H1 (cell line): ENCODE measurements around the gene ZNF598.
A peak's percentile ranks its signal among the peaks of the same experiment; 100 is the strongest.

Experiments used
- ATF3 ChIP-seq: IDR thresholded peaks from 2 replicates; pipeline ENCODE4 v1.6.1; 2011; ENCODE audit warnings: low read depth, mild to moderate bottlenecking, low read length; ENCODE audit not compliant: insufficient read depth
- BACH1 ChIP-seq: IDR thresholded peaks from 2 replicates; pipeline ENCODE4 v1.6.1; 2012; ENCODE audit warnings: low read length, improper control_type of control experiment
- EP300 ChIP-seq, 2 experiments: IDR thresholded peaks; 1 replicate in 1 of 2; 2 replicates in 1 of 2; pipeline ENCODE4 v1.6.1; 2011 to 2012; ENCODE audit warnings: low read depth in 2 of 2, low read length in 2 of 2, mild to moderate bottlenecking in 2 of 2, borderline replicate concordance in 1 of 2, inconsistent platforms in 1 of 2, moderate library complexity in 1 of 2
- FOSL1 ChIP-seq: IDR thresholded peaks from 2 replicates; pipeline ENCODE4 v1.6.1; 2011; ENCODE audit warnings: mild to moderate bottlenecking, low read depth, low read length, moderate library complexity; ENCODE audit not compliant: insufficient read depth
- HDAC2 ChIP-seq, 2 experiments: fragments of 300-600 bp in 1 of 2; sonication (generic) in 1 of 2; IDR thresholded peaks; 2 replicates each; pipeline ENCODE4 v1.6.1; 2011 to 2012; ENCODE audit warnings: low read depth in 2 of 2, low read length in 2 of 2, mild to moderate bottlenecking in 2 of 2, moderate library complexity in 2 of 2, borderline replicate concordance in 1 of 2, inconsistent platforms in 1 of 2
- POLR2A ChIP-seq, 2 experiments: IDR thresholded peaks; 1 replicate in 1 of 2; 2 replicates in 1 of 2; pipeline ENCODE4 v1.6.1; 2011; ENCODE audit warnings: low read depth in 2 of 2, low read length in 2 of 2, mild to moderate bottlenecking in 2 of 2; ENCODE audit errors: control extremely low read depth in 1 of 2
- SIN3A ChIP-seq, 2 experiments: IDR thresholded peaks in 1 of 2; conservative IDR thresholded peaks in 1 of 2; 2 replicates each; pipeline ENCODE4 v1.6.1; 2011 to 2012; ENCODE audit warnings: low read length in 2 of 2, improper control_type of control experiment in 1 of 2, low read depth in 1 of 2, mild to moderate bottlenecking in 1 of 2
- SIRT6 ChIP-seq: IDR thresholded peaks from one replicate; pipeline ENCODE4 v1.7.1; 2012; ENCODE audit warnings: low read length, inconsistent platforms
- TEAD4 ChIP-seq: IDR thresholded peaks from 2 replicates; pipeline ENCODE4 v1.6.1; 2012; ENCODE audit warnings: low read depth, low read length, inconsistent platforms, mixed read lengths
- USF2 ChIP-seq: IDR thresholded peaks from 2 replicates; pipeline ENCODE4 v1.6.1; 2011; ENCODE audit warnings: low read length, improper control_type of control experiment
- TF ChIP-seq, protein P1 (sequence below), 3 experiments: IDR thresholded peaks; 1 replicate in 2 of 3; 2 replicates in 1 of 3; pipeline versions ENCODE4 v1.5.1 to v1.6.1; 2011; ENCODE audit warnings: low read length in 3 of 3, mild to moderate bottlenecking in 3 of 3, inconsistent platforms in 2 of 3, low read depth in 1 of 3, moderate library complexity in 1 of 3; ENCODE audit not compliant: insufficient read depth in 1 of 3; ENCODE audit errors: control extremely low read depth in 1 of 3

GRCh38 chr16:2009791-2010510 lies at the start of gene ZNF598:
- TF ChIP-seq SIRT6 (no peak), USF2 (no peak; the same call in 1 of the 2 replicates), FOSL1 (no peak), HDAC2 (IDR thresholded peaks at IDR 0.05; ENCODE audit: borderline replicate concordance in 1 of 2, low read depth in 2 of 2, low read length in 2 of 2) (peak in 1 of 2 experiments; percentile 71; a peak in 1 of 4 replicates), EP300 (IDR thresholded peaks at IDR 0.05; ENCODE audit: borderline replicate concordance in 1 of 2, low read depth in 2 of 2, low read length in 2 of 2) (no peak), POLR2A (IDR thresholded peaks at IDR 0.05; ENCODE audit: control extremely low read depth in 1 of 2, low read depth in 2 of 2, low read length in 2 of 2) (peak in 1 of 2 experiments; percentile 80; a peak in 2 of 3 replicates), TEAD4 (no peak), SIN3A (conservative IDR thresholded peaks at IDR 0.05 in 1 of 2, IDR thresholded peaks at IDR 0.05 in 1 of 2; ENCODE audit: low read depth in 1 of 2, low read length in 2 of 2) (peak; percentile 47 to 84; a peak in 2 of 4 replicates), BACH1 (0 out of 2 replicates have a peak, but pooled peaks have one; percentile 16), ATF3 (no peak)
- TF ChIP-seq, protein P1, sequence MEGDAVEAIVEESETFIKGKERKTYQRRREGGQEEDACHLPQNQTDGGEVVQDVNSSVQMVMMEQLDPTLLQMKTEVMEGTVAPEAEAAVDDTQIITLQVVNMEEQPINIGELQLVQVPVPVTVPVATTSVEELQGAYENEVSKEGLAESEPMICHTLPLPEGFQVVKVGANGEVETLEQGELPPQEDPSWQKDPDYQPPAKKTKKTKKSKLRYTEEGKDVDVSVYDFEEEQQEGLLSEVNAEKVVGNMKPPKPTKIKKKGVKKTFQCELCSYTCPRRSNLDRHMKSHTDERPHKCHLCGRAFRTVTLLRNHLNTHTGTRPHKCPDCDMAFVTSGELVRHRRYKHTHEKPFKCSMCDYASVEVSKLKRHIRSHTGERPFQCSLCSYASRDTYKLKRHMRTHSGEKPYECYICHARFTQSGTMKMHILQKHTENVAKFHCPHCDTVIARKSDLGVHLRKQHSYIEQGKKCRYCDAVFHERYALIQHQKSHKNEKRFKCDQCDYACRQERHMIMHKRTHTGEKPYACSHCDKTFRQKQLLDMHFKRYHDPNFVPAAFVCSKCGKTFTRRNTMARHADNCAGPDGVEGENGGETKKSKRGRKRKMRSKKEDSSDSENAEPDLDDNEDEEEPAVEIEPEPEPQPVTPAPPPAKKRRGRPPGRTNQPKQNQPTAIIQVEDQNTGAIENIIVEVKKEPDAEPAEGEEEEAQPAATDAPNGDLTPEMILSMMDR (IDR thresholded peaks at IDR 0.05; ENCODE audit: control extremely low read depth in 1 of 3, insufficient read depth in 1 of 3, low read depth in 1 of 3, low read length in 3 of 3): no peak
